C4-2B (cell line): ENCODE data around the gene TIMM21.

ENCODE experiments used
- ZFX ChIP-seq: fragments of 450-650 bp; IDR thresholded peaks from 2 replicates; pipeline ENCODE4 v1.6.1; 2017
- TF ChIP-seq, protein P1 (sequence below): fragments of 450-650 bp; conservative IDR thresholded peaks from 2 replicates; pipeline ENCODE4 v1.5.1; 2017; ENCODE audit warnings: mild to moderate bottlenecking

DNA sequence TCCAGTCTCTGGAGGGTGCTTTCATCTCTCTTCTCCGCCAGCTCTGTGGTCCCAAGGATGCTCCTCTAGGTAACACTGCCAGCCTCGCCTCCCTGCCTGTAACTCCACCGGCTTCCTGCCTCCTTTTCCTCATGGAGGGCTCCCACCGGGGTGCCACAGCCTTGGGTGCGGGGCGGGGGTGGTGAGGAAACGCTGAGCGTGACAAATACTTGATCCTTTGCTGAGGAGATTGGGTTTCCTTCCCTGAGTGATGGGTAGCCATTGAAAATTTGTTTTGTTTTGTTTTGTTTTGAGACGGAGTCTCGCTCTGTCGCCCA is 25.1 kb downstream of the TIMM21 start:
- TF ChIP-seq, protein P1, sequence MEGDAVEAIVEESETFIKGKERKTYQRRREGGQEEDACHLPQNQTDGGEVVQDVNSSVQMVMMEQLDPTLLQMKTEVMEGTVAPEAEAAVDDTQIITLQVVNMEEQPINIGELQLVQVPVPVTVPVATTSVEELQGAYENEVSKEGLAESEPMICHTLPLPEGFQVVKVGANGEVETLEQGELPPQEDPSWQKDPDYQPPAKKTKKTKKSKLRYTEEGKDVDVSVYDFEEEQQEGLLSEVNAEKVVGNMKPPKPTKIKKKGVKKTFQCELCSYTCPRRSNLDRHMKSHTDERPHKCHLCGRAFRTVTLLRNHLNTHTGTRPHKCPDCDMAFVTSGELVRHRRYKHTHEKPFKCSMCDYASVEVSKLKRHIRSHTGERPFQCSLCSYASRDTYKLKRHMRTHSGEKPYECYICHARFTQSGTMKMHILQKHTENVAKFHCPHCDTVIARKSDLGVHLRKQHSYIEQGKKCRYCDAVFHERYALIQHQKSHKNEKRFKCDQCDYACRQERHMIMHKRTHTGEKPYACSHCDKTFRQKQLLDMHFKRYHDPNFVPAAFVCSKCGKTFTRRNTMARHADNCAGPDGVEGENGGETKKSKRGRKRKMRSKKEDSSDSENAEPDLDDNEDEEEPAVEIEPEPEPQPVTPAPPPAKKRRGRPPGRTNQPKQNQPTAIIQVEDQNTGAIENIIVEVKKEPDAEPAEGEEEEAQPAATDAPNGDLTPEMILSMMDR = no peak
- no peak for TF ChIP-seq ZFX
